Keratinocyte (primary cell): ENCODE results near the gene SAG. TPM values are rescaled to one million over a fixed set of nuclear protein-coding genes. Genes with fewer than 3 reads are reported as not detected.

Experiments
- DNase-seq: peaks from one replicate; pipeline ENCODE4 v3.0.0-alpha.2; 2011; ENCODE audit warnings: low read depth, missing footprints, low spot score
- FAIRE-seq: peaks from 2 replicates; lab custom pipeline; 2011; peaks lifted over from hg19 to GRCh38; lab: Jason Lieb, UNC
- H2AFZ ChIP-seq: 2 replicates; pipeline ENCODE4 v1.6.0; 2012; ENCODE audit warnings: low read length, control low read depth, inconsistent platforms; ENCODE audit not compliant: control insufficient read depth
- H3K27ac ChIP-seq: 2 replicates; pipeline ENCODE4 v1.5.1; 2011; ENCODE audit warnings: low read length; ENCODE audit not compliant: control insufficient read depth, insufficient read depth
- H3K27me3 ChIP-seq: 3 replicates; pipeline ENCODE4 v1.6.0; 2011; ENCODE audit warnings: low read length; ENCODE audit not compliant: control insufficient read depth, insufficient read depth; ENCODE audit errors: extremely low read depth
- H3K36me3 ChIP-seq, 2 experiments: 2 replicates in 1 of 2; 3 replicates in 1 of 2; pipeline ENCODE4 v1.5.1; 2011; ENCODE audit warnings: low read length in 2 of 2, mild to moderate bottlenecking in 1 of 2; ENCODE audit not compliant: control insufficient read depth in 2 of 2, insufficient read depth in 2 of 2; ENCODE audit errors: extremely low read depth in 1 of 2
- H3K4me1 ChIP-seq: 3 replicates; pipeline ENCODE4 v1.5.1; 2011; ENCODE audit warnings: low read length; ENCODE audit not compliant: control insufficient read depth, insufficient read depth; ENCODE audit errors: extremely low read depth
- H3K4me2 ChIP-seq: 3 replicates; pipeline ENCODE4 v1.6.0; 2011; ENCODE audit warnings: low read depth, low read length; ENCODE audit not compliant: control insufficient read depth, insufficient read depth; ENCODE audit errors: extremely low read depth
- H3K4me3 ChIP-seq, 3 experiments: fragments of 200-600 bp in 1 of 3; sonication (generic) in 1 of 3; 2 replicates in 2 of 3; 3 replicates in 1 of 3; pipeline ENCODE4 v1.5.1; 2011 to 2016; ENCODE audit warnings: low read length in 3 of 3, mild to moderate bottlenecking in 3 of 3, control low read depth in 2 of 3, inconsistent platforms in 1 of 3, low read depth in 1 of 3, mixed read lengths in 1 of 3, mixed run types in 1 of 3, moderate library complexity in 1 of 3; ENCODE audit not compliant: control insufficient read depth in 2 of 3, insufficient read depth in 2 of 3; ENCODE audit errors: extremely low read depth in 1 of 3
- H3K79me2 ChIP-seq: 2 replicates; pipeline ENCODE4 v1.6.0; 2012; ENCODE audit warnings: low read length; ENCODE audit not compliant: control insufficient read depth, insufficient read depth
- H3K9ac ChIP-seq: 3 replicates; pipeline ENCODE4 v1.6.0; 2011; ENCODE audit warnings: low read length; ENCODE audit not compliant: control insufficient read depth, insufficient read depth; ENCODE audit errors: extremely low read depth
- H3K9me1 ChIP-seq: 3 replicates; pipeline ENCODE4 v1.6.0; 2011; ENCODE audit warnings: low read length; ENCODE audit not compliant: control insufficient read depth, insufficient read depth; ENCODE audit errors: extremely low read depth
- H3K9me3 ChIP-seq: 2 replicates; pipeline ENCODE4 v1.5.1; 2012; ENCODE audit warnings: low read depth, low read length; ENCODE audit not compliant: control insufficient read depth
- H4K20me1 ChIP-seq: 3 replicates; pipeline ENCODE4 v1.6.0; 2011; ENCODE audit warnings: low read length; ENCODE audit not compliant: control insufficient read depth, insufficient read depth; ENCODE audit errors: extremely low read depth
- CTCF ChIP-seq, 3 experiments: IDR thresholded peaks in 1 of 3; conservative IDR thresholded peaks in 1 of 3; optimal IDR thresholded peaks in 1 of 3; 2 replicates in 2 of 3; 3 replicates in 1 of 3; pipeline versions ENCODE3 to v1.5.1; 2011; ENCODE audit warnings: low read length in 3 of 3, mild to moderate bottlenecking in 3 of 3, moderate library complexity in 2 of 3, control low read depth in 1 of 3, inconsistent platforms in 1 of 3; ENCODE audit not compliant: insufficient read depth in 2 of 3; ENCODE audit errors: extremely low read depth in 1 of 3
- EZH2 ChIP-seq: IDR thresholded peaks from one replicate; pipeline ENCODE4 v1.6.1; 2012; ENCODE audit warnings: inconsistent platforms, mild to moderate bottlenecking, low read length, moderate library complexity
- dilution Hi-C: fragments of 300-500 bp; cut with MboI; formaldehyde crosslinking; loops from one replicate; pipeline ENCODE4 v1.7.0; 2020; ENCODE audit warnings: low sequenced_read_pairs; ENCODE audit not compliant: extremely low pct_ligation_motif_present
- polyA plus RNA-seq, 5 experiments: library from polyadenylated mRNA; depleted of rRNA in 3 of 5; stranded (reverse) in 3 of 5; stranded (forward) in 1 of 5; unstranded in 1 of 5; fragments of >200 nt; gene quantifications; 1 replicate in 1 of 5; 2 replicates in 3 of 5; 3 replicates in 1 of 5; pipeline versions ENCODE4 v1.2.1 to v1.2.3, GENCODE V29; 2011 to 2012; ENCODE audit warnings: missing spikeins in 2 of 5, low read depth in 1 of 5, low replicate concordance in 1 of 5

Gene SAG
- polyA plus RNA-seq, 1 donor (not counting 4 experiments of a cell fraction or from before 2014, with no cell fraction given) = not detected

GRCh38 chr2:233375490-233376314, 68.1 kb downstream of the SAG start:
- H3K9ac ChIP-seq = no peak overlapping the region
- no peaks in the 10 kb centered on the region for H3K9me3 ChIP-seq
- dilution Hi-C loops = no loop called here
- no peaks in the 10 kb centered on the region for H3K9me1 ChIP-seq
- H3K27ac ChIP-seq = no peak overlapping the region
- no peaks in the 10 kb centered on the region for H3K4me1 ChIP-seq
- no peak overlapping the region for H3K4me2 ChIP-seq
- H3K27me3 ChIP-seq = no peaks in the 10 kb centered on the region
- no peaks in the 10 kb centered on the region for H4K20me1 ChIP-seq
- no peak for TF ChIP-seq EZH2
- no peak for TF ChIP-seq CTCF (optimal IDR thresholded peaks at IDR 0.05 in 1 of 3, IDR thresholded peaks at IDR 0.05 in 1 of 3, conservative IDR thresholded peaks at IDR 0.05 in 1 of 3; ENCODE audit: extremely low read depth in 1 of 3, insufficient read depth in 2 of 3, low read length in 3 of 3)
- H3K79me2 ChIP-seq = no peaks in the 10 kb centered on the region
- no peak overlapping the region for H3K4me3 ChIP-seq
- H3K36me3 ChIP-seq = peaks cover 0 to 2% of the 10 kb centered on the region in 2 experiments
- H2AFZ ChIP-seq = no peak overlapping the region
- FAIRE-seq = no peak
- DNase-seq = no peak

- no peaks in the 10 kb centered on the region for H3K4me1 ChIP-seq
- peaks cover 0 to 2% of the 10 kb centered on the region in 2 experiments for H3K36me3 ChIP-seq
- FAIRE-seq (no peak), DNase-seq (no peak)
- dilution Hi-C loops = no loop called here
- no peak overlapping the region for H3K4me3 ChIP-seq
- TF ChIP-seq EZH2 = no peak
- no peak for TF ChIP-seq CTCF (optimal IDR thresholded peaks at IDR 0.05 in 1 of 3, IDR thresholded peaks at IDR 0.05 in 1 of 3, conservative IDR thresholded peaks at IDR 0.05 in 1 of 3; ENCODE audit: extremely low read depth in 1 of 3, insufficient read depth in 2 of 3, low read length in 3 of 3)
- H3K27ac ChIP-seq = no peak overlapping the region
- no peaks in the 10 kb centered on the region for H4K20me1 ChIP-seq
- no peaks in the 10 kb centered on the region for H3K79me2 ChIP-seq
- no peak overlapping the region for H3K9ac ChIP-seq
- no peaks in the 10 kb centered on the region for H3K9me1 ChIP-seq
- no peaks in the 10 kb centered on the region for H3K9me3 ChIP-seq
- no peak overlapping the region for H2AFZ ChIP-seq
- H3K27me3 ChIP-seq = no peaks in the 10 kb centered on the region
- H3K4me2 ChIP-seq = no peak overlapping the region
Measured at GRCh38 chr2:233379034-233379433, 71.4 kb downstream of the SAG start.
